ENCODE results near the gene PLXNA2.

The PLXNA2 gene

DNA sequence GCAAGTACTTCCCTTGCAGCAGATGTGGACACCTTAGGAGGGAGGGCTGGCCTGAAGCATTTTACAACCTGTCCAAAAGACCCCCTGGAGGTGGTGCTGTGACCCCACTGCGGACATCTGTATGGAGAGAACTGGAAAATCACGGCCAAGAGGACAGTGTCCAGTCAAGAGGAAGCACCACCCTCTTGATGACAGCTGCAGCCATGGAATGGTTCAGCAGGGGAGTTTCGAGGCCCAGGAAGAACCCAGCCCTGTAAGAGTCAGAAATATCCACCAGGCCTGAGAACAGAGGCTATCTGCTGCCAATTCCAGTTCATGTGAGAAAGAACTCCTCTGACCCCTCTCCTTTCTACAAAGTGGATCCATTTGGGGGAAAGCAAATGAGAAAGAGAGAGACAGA lies 126.8 kb downstream of the PLXNA2 start:
- no peak for DNase-seq (ENCODE audit: low spot score)
- Histone ChIP-seq H3K4me3 (ENCODE audit: severe bottlenecking) (no peak overlapping the region), H3K9me3 (ENCODE audit: severe bottlenecking) (no peaks in the 10 kb centered on the region), H3K27ac (ENCODE audit: poor library complexity, severe bottlenecking) (no peak overlapping the region), H3K27me3 (ENCODE audit: insufficient read depth, poor library complexity, severe bottlenecking) (no peaks in the 10 kb centered on the region), H3K36me3 (ENCODE audit: low read depth) (no peaks in the 10 kb centered on the region), H3K4me1 (ENCODE audit: insufficient read depth, poor library complexity, severe bottlenecking) (no peaks in the 10 kb centered on the region)
- TF ChIP-seq CTCF (IDR thresholded peaks at IDR 0.05; ENCODE audit: poor library complexity, severe bottlenecking) = no peak
- ATAC-seq (ENCODE audit: low read depth) = no peak

DNA sequence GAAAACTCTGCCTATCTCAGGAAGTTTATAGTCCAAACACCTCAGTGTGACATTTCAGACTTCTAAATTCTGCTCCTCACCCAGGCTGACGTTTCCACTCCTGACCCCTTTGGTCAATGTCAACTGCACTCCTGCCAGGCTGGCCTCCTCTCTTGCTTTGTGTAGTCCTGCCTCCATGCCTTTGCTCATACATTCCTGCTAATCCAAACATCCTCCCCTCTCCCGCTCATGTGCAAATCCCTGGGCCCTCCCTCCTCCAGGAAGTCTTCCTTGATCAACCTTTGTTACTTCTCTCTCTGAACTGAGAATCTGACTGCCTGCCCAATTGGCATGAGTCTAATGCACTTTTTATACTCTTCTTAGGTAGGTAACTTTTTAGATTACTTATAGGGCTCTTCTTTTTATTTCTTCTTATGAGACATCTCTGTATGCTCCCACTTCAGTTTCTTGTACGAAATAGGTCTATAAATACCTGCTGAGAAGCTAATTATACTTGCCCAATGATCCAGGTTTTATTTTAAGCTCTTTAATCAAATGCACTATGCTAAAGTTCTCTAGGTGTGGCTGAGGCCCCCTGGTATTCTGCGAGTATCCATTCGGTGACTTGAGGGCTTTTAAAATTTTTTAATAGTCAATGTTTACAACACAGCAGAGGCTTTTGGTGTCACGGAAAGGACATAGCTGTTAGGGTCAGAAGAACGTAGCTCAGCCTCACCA lies 128.1 kb downstream of the PLXNA2 start:
- no peak for TF ChIP-seq CTCF (IDR thresholded peaks at IDR 0.05; ENCODE audit: poor library complexity, severe bottlenecking)
- H3K27ac ChIP-seq (ENCODE audit: poor library complexity, severe bottlenecking) = no peak overlapping the region
- DNase-seq (ENCODE audit: low spot score) = no peak
- H3K36me3 ChIP-seq (ENCODE audit: low read depth) = no peaks in the 10 kb centered on the region
- H3K4me1 ChIP-seq (ENCODE audit: insufficient read depth, poor library complexity, severe bottlenecking) = no peaks in the 10 kb centered on the region
- H3K9me3 ChIP-seq (ENCODE audit: severe bottlenecking) = no peaks in the 10 kb centered on the region
- ATAC-seq (ENCODE audit: low read depth) = no peak
- H3K4me3 ChIP-seq (ENCODE audit: severe bottlenecking) = no peak overlapping the region
- no peaks in the 10 kb centered on the region for H3K27me3 ChIP-seq (ENCODE audit: insufficient read depth, poor library complexity, severe bottlenecking)

- Histone ChIP-seq H3K4me1 (ENCODE audit: insufficient read depth, poor library complexity, severe bottlenecking) (peaks cover 9% of the 10 kb centered on the region), H3K4me3 (ENCODE audit: severe bottlenecking) (no peak overlapping the region), H3K27me3 (ENCODE audit: insufficient read depth, poor library complexity, severe bottlenecking) (no peaks in the 10 kb centered on the region), H3K27ac (ENCODE audit: poor library complexity, severe bottlenecking) (no peak overlapping the region), H3K36me3 (ENCODE audit: low read depth) (no peaks in the 10 kb centered on the region), H3K9me3 (ENCODE audit: severe bottlenecking) (no peaks in the 10 kb centered on the region)
- no peak for TF ChIP-seq CTCF (IDR thresholded peaks at IDR 0.05; ENCODE audit: poor library complexity, severe bottlenecking)
- DNase-seq (ENCODE audit: low spot score) = no peak
- ATAC-seq (ENCODE audit: low read depth) = no peak
Measured at GRCh38 chr1:208113011-208113410, 131.2 kb downstream of the PLXNA2 start.

DNA sequence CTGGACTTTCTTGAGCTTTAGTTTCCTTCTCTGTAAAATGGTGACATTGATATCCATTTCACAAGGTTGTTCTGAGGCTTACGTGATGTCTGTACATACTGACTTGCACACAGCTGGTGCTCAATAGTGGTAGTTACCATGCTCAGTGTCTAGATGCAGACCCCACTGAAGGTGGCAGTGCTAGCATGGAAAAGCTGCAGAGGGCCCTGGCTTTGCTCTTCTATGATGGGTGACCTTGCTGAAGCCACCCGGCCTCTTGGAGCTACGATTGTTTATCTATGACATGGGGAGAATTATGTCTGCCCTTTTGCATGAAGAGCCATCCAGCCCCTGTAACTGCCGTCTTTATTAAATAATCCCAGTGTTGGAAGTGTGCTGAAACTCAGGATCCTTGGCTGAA lies 131.8 kb downstream of the PLXNA2 start:
- peaks cover 16% of the 10 kb centered on the region for H3K4me1 ChIP-seq (ENCODE audit: insufficient read depth, poor library complexity, severe bottlenecking)
- no peak for ATAC-seq (ENCODE audit: low read depth)

More for the DNA sequence above, 131.8 kb downstream of the PLXNA2 start:
- no peak overlapping the region for H3K27ac ChIP-seq (ENCODE audit: poor library complexity, severe bottlenecking)
- no peak for TF ChIP-seq CTCF (IDR thresholded peaks at IDR 0.05; ENCODE audit: poor library complexity, severe bottlenecking)
- no peaks in the 10 kb centered on the region for H3K9me3 ChIP-seq (ENCODE audit: severe bottlenecking)
- no peak overlapping the region for H3K4me3 ChIP-seq (ENCODE audit: severe bottlenecking)
- no peaks in the 10 kb centered on the region for H3K27me3 ChIP-seq (ENCODE audit: insufficient read depth, poor library complexity, severe bottlenecking)
- no peak for DNase-seq (ENCODE audit: low spot score)
- H3K36me3 ChIP-seq (ENCODE audit: low read depth) = no peaks in the 10 kb centered on the region
